ENCODE data around the gene MFSD1.

MFSD1 gene

GRCh38 chr3:158847452-158847821 lies 45.6 kb downstream of the MFSD1 start:
- no peak for DNase-seq
- TF ChIP-seq GATA1 (IDR thresholded peaks at IDR 0.05; ENCODE audit: low read depth, low read length) (no peak), POLR2A (IDR thresholded peaks at IDR 0.05; ENCODE audit: low read length) (no peak)

GRCh38 chr3:158847885-158848284 lies 46.0 kb downstream of the MFSD1 start:
- no peak for DNase-seq
- TF ChIP-seq POLR2A (IDR thresholded peaks at IDR 0.05; ENCODE audit: low read length) = no peak
- TF ChIP-seq GATA1 (IDR thresholded peaks at IDR 0.05; ENCODE audit: low read depth, low read length) = no peak

- TF ChIP-seq GATA1 (IDR thresholded peaks at IDR 0.05; ENCODE audit: low read depth, low read length) = no peak
- TF ChIP-seq POLR2A (IDR thresholded peaks at IDR 0.05; ENCODE audit: low read length) = no peak
Measured at GRCh38 chr3:158849757-158850156, 47.9 kb downstream of the MFSD1 start.

GRCh38 chr3:158859362-158859761 lies 57.5 kb downstream of the MFSD1 start:
- TF ChIP-seq POLR2A (IDR thresholded peaks at IDR 0.05; ENCODE audit: low read length) = no peak
- no peak for TF ChIP-seq GATA1 (IDR thresholded peaks at IDR 0.05; ENCODE audit: low read depth, low read length)
- no peak for DNase-seq

More at GRCh38 chr3:158849757-158850156, 47.9 kb downstream of the MFSD1 start:
- no peak for DNase-seq

- no peak for TF ChIP-seq POLR2A (IDR thresholded peaks at IDR 0.05; ENCODE audit: low read length)
- no peak for DNase-seq
Measured at GRCh38 chr3:158863247-158863646, 61.4 kb downstream of the MFSD1 start.

GRCh38 chr3:158864492-158864891 lies 62.6 kb downstream of the MFSD1 start:
- no peak for DNase-seq
- no peak for TF ChIP-seq GATA1 (IDR thresholded peaks at IDR 0.05; ENCODE audit: low read depth, low read length)
- no peak for TF ChIP-seq POLR2A (IDR thresholded peaks at IDR 0.05; ENCODE audit: low read length)

GRCh38 chr3:158875700-158876099 lies 73.8 kb downstream of the MFSD1 start:
- DNase-seq = no peak
- TF ChIP-seq GATA1 (IDR thresholded peaks at IDR 0.05; ENCODE audit: low read depth, low read length) (no peak), POLR2A (IDR thresholded peaks at IDR 0.05; ENCODE audit: low read length) (no peak)
